HG03139 (cell line): ENCODE results near the gene KRT79.
"Not testable (repeated sequence)": the region's sequence is repeated elsewhere in the genome, so short reads cannot be mapped to it uniquely, and the experiment has no call there.

Source experiments
- ATAC-seq: cut with Tn5 transposase; IDR thresholded peaks from one replicate; pipeline ENCODE4 v1.9.1; 2021; ENCODE audit not compliant: unreplicated experiment

The KRT79 gene

DNA sequence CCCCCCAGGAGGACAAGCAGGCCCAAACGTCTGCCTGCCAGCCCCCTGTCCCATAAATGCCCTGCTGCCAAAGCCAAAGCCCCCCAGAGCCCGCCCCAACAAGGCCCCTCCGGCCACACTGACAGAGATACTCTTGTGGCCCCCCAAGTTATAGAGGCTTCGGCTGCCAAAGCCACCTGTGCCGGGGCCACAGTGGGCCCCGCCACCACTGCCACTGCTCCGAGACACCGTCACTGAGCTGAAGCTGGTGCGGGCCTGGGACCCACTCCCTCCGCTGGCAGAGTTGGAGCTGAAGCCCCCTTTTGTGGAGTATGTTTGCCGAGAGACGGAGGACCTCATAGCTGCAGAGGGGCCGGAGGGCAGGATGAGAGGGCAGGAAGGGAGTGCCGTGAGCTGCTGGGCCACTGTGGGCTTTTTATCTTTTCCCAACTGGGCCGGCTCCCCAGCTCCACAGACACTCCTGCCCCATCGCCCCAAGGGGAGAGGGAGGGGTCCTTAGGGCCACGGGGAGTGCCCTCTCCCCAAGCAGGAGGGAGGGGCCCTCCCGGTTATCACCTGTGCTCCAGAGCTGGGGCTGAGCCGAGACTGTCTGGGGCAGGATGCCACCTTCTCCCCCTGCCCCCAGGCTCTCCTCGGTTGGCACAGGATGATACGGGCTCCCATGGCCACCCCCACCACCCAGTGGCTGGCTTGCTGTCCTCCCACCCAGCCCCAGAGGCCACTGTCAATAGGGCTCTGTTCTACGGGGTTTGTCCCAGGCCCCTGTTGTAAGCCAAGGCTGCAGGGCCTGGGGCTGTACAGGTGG, at the start of gene KRT79:
Gene KRT79, minus strand, starts transcription at position 390 of the 805 bp plus-strand sequence. Its CDS starts 51 bp downstream, at position 339.
- no peak for ATAC-seq

DNA sequence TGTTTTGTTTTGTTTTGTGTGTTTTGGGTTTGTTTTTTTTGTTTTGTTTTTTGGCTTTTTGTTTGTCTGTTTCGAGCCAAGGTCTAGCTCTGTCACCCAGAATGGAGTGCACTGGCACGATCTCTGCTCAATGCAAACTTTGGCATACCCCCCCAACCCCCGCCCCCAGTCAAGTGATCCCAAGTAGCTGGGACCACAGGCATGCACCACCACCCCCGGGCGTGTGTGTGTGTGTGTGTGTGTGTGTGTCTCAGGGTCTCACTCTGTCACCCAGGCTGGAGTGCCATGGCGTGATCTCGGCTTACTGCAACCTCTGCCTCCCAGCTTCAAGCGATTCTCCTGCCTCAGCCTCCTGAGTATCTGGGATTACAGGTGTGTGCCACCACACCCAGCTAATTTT, 46.4 kb upstream of the KRT79 start:
- not testable (repeated sequence) for ATAC-seq

DNA sequence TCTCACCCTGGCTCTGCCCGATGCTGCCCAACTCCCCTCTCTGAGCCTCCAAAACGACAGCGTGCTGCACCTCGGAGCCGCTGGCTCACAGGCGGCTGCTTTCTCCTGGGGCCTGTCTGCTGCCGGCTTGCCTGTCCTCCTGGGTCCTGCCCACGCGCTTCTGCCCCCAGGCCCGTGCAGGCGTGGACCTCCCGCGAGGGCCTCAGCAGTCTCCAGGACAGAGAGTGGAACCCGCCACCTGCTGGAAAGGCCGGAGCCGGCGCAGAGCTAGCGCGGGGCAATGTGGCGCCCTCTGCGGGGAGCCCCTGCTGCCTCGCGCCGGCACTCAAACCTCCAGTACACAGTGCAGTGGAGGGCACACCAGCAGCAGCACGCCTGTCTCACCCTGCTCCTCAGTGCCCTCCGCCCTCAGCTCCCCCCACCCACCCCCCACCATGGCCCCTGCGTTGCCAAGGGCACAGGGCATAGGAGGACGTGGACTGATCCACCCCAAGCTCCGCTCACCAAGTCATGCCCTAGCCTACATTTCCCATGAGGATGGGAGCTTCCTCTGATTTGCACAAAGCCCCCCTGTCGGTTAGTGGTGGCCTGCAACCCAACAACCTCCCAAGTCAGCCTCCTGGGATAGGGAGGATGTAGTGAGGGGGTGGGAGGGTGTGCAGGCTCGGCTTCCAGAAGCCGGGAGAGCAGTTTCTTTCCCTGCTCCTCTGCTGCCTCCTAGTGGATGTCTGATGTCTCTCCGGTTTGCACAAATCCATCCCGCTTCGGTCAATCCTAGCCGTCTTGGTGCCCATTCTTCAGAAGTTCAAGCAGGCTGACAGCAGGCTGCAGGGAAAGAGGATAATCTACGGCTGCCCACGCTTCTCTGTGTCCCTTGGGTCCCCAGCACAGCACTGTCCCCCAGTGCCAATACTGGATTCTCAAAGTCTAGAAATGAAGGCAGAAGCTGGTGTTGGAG, 45.6 kb upstream of the KRT79 start:
- ATAC-seq = no peak

DNA sequence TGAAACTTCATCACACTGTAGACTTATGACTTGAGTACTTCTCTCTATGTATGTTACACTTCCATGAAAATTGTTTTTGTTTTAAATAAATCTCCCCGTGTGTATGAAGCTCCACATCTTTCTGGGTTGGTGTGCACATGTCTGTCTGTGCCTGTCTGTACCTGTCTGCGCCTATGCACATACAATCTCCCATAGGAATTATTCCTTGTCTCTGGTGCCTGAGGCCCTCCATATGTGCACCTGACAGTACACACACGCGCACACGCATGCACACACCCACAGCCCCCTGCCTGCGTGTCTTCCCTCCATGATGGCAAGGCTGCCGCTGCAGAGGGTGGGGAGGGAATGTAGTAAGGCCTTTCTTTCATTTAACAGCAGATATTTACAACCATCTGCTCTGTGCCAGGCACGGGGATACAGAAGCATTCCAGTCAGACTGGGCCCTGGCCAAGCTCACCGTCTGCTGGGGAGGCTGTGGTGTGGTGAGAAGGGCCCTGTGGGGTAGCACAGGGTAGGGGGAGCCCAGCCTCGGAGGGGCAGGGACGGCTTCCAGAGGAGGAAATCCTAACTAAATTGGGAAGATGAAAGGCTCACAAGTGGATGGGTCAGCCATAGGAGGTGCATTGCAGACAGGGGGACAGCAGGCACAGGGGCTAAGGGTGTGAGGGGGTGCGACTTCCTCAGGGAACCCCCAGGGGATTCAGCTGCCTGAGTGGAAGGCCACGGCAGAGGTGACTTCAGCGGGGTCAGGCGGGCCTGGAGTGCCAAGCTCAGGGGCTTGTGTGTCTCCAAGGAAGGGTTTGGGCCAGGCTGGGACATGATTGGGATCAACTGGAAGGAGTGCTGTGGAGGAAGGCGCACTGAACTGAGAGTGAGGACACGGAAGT, 44.6 kb upstream of the KRT79 start:
- no peak for ATAC-seq

DNA sequence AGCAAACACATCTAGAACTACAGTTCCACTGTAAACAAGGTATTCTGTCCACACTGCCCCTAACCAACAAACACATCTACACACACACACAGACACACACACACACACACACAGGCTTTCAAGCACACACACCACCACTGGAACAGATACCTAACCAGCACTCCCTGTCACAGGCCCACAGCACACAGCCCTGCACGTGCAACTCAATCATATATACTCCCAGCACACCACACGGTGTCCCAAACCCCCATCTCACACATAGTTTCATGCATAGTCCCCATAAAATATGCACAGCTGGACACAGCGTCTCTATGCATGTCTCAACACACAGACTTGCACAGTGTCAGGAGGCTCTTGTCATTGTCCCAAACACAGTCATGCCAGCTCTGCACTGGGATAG, 43.1 kb upstream of the KRT79 start:
- no peak for ATAC-seq

DNA sequence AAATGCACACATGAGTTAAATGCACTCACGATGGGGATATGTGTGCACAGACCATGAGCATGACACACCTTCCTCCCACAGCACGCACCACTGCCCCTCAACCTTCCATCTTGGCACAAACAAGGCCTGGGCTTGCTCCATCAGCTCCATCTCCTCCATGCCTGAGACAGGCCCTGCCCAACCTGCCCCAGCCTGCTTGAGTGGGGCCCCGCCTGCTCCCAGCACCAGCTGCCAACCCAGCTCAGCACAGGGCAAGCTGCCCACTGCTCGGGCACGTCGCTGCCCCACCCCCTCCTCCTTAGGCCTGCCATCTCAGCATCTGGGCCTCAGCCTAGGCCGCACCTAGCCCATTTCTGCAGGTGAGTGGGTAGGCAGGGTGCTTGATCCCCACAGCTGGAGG, 42.3 kb upstream of the KRT79 start:
- ATAC-seq = no peak

- no peak for ATAC-seq
Observed at GRCh38 chr12:52874573-52875435, 40.7 kb upstream of the KRT79 start.

- ATAC-seq = no peak
Observed at GRCh38 chr12:52873832-52874572, 39.9 kb upstream of the KRT79 start.

DNA sequence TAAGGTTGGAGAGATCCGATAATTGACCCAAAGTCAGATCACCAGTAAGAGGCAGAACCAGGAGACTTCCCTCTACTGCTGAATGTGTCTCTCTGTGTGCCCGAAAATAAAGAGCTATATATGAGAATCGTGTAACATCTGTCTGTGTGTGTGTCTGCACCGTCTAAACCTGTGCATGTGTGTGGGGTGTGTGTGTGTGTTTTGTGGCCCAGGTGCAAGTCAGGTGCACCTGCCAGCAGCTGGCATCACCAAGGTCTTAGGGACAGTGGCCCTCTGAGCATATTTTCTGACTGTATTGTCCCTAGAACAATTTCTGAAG, 39.4 kb upstream of the KRT79 start:
- no peak for ATAC-seq

DNA sequence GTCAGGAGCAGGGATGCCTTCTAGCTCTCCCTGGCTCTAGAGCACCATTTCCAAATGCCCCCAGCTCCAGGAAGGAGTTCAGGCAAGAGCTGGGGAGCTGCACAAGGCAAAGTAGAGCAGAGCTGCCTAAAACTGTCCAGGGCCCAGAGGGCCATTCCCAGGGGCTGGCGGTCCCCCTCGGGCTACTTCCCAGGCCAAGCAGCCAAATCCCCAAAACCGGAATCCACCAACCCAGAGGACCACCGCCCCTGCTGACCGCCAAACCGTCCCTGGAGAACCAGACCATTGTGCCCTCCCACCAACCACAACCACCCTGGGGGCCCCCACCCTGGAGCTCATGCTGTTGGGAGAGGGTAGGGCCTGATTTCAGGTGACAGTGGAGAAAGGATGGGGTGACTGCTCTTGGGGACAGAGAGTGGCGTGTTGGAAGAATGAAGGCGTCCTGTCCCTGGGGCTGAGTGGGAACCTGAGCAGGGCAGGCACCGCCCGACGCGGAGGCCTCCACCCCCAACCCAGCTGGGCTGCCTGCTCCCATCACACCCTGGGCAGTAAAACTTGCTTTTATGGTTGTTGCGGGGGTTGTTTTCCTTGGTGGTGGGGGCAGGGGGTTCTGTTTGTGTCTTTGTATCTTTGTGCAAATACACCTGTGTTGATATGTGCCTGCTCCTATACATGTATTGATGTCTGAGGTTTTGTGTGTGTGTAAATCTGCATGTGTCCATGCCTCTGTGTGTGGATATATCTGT, 38.7 kb upstream of the KRT79 start:
- ATAC-seq = no peak

DNA sequence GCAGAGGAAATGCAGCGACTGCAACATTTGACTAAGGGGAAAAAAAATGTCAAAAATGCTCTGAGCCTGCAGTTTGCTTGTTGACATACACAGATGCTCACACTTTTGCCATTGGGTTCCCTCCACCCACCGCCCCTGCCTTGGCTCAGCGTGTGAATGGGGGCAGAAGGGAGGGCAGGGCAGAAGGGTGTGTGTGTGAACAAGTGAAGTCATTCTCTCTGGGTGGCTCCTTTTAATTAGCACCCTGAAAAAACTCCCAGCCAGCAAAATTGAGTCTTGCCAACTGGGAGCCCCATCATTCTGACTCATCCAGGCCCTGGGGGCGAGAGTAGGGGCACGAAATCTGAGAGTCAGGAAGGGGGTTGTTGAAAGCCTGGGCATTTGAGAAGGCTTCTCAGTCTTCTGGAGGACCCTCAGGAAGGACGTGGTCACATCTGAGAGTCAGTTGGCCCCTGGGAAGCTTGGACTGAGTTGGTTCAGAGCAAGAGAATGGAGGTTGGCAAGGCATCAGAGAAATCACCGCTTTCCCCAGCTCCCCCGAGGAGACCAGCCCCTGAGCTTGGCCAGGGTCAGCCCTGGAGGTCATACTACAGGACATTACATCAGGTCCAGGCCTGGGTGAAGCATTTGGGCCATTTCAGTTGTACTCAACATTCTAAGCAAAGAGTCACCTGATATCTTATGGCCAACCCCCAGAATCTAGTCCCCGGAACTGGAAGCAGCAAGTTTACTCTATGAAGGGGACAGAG, 37.4 kb upstream of the KRT79 start:
- ATAC-seq = no peak

DNA sequence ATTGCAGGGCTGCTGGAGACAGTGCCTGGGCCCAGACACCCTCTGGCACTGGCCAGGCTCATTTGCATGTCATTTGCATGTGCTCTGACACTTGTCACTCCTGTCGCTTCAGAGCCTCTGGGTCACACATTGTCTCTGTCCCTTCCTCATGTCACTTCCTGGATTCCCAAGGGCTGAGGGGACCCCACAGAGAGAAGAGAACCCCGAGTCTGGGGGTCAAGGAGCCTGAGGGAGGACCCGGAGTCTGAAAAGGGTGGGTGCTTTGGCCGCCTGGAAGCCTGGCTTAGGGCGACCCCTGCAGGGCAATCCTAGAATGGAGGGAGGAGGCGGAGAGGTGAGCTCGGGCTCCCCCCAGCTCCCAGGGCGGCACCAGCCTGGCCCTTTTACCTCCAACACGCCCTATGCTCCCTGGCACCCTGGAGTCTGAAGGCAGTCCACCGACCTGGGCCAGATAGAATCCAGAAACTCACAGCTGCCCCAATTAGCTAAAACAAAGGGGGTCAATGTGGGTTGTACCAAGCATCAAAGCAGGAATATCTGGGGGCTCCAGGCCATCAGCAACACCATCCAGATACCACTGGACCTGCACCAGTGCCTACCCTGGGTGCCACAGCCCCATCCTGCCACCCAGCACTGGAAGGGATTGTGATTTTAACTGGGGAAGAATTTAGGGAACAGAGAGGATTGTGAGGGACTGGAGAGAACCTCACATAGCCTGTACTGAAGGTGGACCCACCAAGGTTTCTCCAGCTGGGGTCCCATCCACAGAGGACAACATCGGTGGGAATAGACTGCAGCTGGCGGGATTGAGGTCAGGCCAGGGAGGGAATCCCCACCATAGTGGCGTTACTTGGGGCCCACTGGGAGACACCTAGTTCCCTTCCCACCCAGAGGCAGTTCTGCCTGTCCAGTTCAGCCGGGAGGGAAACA, 36.5 kb upstream of the KRT79 start:
- no peak for ATAC-seq

GRCh38 chr12:52867642-52868041, 33.5 kb upstream of the KRT79 start:
- no peak for ATAC-seq

GRCh38 chr12:52867152-52867551, 33.0 kb upstream of the KRT79 start:
- no peak for ATAC-seq

- ATAC-seq = no peak
Observed at GRCh38 chr12:52865090-52865944, 31.2 kb upstream of the KRT79 start.

DNA sequence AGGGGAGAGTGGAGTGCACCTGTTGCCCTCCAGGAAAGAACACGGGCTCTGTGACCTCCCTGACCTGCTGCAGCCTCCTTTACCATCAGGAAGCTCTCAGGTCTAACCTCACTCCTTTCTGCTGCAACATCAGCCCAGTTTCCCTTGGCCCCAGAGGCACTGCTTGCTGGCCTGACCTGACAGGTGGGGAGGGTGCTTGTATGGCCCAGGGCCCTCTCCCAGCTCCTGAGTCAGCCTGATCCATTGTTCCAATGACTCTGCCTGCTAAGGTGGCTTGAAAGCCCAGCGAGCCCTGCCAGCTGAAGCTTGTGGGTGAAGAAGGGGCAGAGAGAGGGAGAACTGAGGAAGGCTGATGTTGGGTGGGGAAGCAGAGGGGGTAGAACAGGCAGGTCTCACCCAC, 27.9 kb upstream of the KRT79 start:
- ATAC-seq = no peak
